Gastrocnemius medialis (tissue), 4 donors: Measurements from ENCODE around the gene SUGCT.

Source experiments
- POLR2A ChIP-seq, 2 donors: fragments of 450-650 bp; IDR thresholded peaks; one replicate each; pipeline ENCODE4 v1.6.1; 2017; ENCODE audit warnings: antibody characterized with exemption in 2 of 2, mild to moderate bottlenecking in 2 of 2, moderate library complexity in 2 of 2
- TF ChIP-seq, protein P1 (sequence below), 5 experiments: fragments of 450-650 bp in 3 of 5; fragments of 200-600 bp in 2 of 5; sonication (generic) in 2 of 5; IDR thresholded peaks in 4 of 5; conservative IDR thresholded peaks in 1 of 5; 1 replicate in 4 of 5; 2 replicates in 1 of 5; pipeline ENCODE4 v1.5.1; 2016 to 2019; ENCODE audit warnings: antibody characterized with exemption in 5 of 5, mild to moderate bottlenecking in 3 of 5, moderate library complexity in 3 of 5

- TF ChIP-seq, protein P1, sequence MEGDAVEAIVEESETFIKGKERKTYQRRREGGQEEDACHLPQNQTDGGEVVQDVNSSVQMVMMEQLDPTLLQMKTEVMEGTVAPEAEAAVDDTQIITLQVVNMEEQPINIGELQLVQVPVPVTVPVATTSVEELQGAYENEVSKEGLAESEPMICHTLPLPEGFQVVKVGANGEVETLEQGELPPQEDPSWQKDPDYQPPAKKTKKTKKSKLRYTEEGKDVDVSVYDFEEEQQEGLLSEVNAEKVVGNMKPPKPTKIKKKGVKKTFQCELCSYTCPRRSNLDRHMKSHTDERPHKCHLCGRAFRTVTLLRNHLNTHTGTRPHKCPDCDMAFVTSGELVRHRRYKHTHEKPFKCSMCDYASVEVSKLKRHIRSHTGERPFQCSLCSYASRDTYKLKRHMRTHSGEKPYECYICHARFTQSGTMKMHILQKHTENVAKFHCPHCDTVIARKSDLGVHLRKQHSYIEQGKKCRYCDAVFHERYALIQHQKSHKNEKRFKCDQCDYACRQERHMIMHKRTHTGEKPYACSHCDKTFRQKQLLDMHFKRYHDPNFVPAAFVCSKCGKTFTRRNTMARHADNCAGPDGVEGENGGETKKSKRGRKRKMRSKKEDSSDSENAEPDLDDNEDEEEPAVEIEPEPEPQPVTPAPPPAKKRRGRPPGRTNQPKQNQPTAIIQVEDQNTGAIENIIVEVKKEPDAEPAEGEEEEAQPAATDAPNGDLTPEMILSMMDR (IDR thresholded peaks at IDR 0.05 in 4 of 5, conservative IDR thresholded peaks at IDR 0.05 in 1 of 5): no peak
- no peak for TF ChIP-seq POLR2A (IDR thresholded peaks at IDR 0.05)
Measured at GRCh38 chr7:40772096-40772495, 637.3 kb downstream of the SUGCT start.
